ENCODE data around the gene OR1J1. TPM values are rescaled to one million over a fixed set of nuclear protein-coding genes. Genes with fewer than 3 reads are reported as not detected.
A peak's percentile ranks its signal among the peaks of the same experiment; 100 is the strongest.

OR1J1 gene, protein sequence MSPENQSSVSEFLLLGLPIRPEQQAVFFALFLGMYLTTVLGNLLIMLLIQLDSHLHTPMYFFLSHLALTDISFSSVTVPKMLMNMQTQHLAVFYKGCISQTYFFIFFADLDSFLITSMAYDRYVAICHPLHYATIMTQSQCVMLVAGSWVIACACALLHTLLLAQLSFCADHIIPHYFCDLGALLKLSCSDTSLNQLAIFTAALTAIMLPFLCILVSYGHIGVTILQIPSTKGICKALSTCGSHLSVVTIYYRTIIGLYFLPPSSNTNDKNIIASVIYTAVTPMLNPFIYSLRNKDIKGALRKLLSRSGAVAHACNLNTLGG
- not detected for total RNA-seq

DNA sequence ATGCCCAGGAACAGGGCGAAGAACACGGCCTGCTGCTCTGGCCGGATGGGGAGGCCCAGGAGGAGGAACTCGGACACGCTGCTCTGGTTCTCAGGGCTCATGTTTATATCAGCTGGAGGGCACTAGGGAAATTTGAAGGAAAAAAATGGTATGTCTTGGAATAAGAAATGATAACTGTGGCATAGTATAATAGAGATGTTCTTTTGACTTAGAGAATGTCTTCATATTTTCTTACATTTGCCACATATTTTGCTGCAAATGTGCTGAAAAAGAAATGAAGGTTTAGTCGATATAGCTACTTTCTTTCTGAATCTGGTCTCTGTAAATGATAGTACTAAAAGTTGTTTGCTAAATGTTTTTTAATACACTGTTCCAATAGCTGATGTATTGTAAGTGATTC is at the start of gene OR1J1:
TSS of gene OR1J1 (minus strand) at position 101 of the 400 bp plus-strand sequence. CDS start at position 101, 0 bp downstream.
- no peak for ATAC-seq
- intact Hi-C loops (cut with DNase I), result loop anchor here (10.0 kb wide), 1 partner anchor 327 kb away; the partner anchor contains the start of gene OR1K1
- DNase-seq (ENCODE audit: low spot score), result no peak

- ATAC-seq (no peak), DNase-seq (ENCODE audit: low spot score) (no peak)
- intact Hi-C loops (cut with DNase I), result no loop called here
Observed at GRCh38 chr9:122527193-122527592, 49.5 kb upstream of the OR1J1 start, which contains the start of gene OR1N1. OR1N1 (minus strand) TSS chr9:122527293; CDS start chr9:122527293, 0 bp downstream.

DNA sequence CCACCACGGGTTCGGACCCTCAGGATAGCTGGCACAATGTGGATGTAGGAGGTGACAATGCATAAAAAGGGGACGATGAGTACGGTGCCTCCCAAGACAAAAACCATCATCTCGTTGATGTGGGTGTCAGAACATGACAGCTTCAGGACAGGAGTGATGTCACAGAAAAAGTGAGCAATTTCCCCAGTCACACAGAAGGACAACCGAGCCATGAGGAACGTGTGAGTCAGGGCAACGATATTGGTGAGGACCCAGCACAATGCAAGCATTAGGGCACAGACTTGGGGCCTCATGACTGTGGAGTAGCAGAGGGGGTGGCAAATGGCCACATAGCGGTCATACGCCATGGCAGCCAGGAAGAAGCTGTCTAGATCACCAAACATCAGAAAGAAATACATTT is 48.9 kb upstream of the OR1J1 start:
- DNase-seq (ENCODE audit: low spot score), result no peak
- no peak for ATAC-seq
- intact Hi-C loops (cut with DNase I), result no loop called here

- DNase-seq (ENCODE audit: low spot score), result no peak
- intact Hi-C loops (cut with DNase I), result no loop called here
- ATAC-seq, result no peak
Observed at GRCh38 chr9:122519376-122519775, 41.6 kb upstream of the OR1J1 start.

DNA sequence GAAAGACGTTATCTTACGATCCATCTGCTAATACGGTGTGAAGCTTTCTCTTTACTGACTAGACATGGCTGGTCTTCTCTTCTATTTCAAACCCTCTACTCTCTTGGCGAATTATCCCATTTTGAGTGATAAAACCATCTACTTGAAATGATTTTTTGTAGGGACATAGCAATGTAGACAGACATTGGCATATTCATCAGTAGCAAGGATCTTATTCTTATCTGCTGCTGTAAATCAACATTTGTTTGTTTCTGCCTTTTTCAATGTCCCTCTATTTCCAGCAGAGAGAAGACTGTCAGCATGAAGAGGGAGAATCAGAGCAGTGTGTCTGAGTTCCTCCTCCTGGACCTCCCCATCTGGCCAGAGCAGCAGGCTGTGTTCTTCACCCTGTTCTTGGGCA is 41.1 kb upstream of the OR1J1 start, which contains the start of gene OR1J4:
TSS of gene OR1J4 (plus strand) at position 301 of the 400 bp plus-strand sequence. CDS start at position 301, 0 bp downstream.
- no peak for DNase-seq (ENCODE audit: low spot score)
- intact Hi-C loops (cut with DNase I), result no loop called here
- ATAC-seq, result no peak

DNA sequence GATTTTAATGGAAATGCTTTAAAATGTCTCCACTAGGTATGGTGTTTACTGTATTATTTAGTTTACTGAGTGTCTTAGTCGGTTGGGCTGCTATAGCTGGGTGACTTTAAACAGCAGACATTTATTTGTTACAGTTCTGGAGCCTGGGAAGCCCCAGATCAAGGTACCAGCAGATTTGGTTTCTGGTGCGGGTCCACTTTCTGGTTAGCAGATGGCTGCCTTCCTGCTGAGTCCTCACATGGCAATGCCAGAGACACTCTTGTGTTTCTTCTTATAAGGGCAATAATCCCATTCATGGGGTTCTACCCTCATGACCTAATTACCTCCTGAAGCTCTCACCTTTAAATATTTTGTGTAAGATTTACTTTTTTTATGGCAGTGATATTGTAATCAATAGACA is 40.5 kb upstream of the OR1J1 start:
- no peak for DNase-seq (ENCODE audit: low spot score)
- no peak for ATAC-seq
- intact Hi-C loops (cut with DNase I), result no loop called here

DNA sequence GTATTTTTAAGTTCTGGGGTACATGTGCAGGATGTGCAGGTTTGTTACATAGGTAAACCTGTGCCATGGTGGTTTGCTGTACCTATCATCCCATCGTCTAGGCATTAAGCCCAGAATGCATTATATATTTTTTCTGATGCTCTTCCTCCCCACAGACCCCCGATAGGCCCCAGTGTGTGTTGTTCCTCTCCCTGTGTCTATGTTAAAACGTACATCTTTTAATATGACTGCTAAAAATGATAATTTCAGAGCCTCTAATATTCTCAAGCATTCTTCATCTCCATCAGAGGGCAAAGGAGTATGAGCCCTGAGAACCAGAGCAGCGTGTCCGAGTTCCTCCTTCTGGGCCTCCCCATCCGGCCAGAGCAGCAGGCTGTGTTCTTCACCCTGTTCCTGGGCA is 32.8 kb upstream of the OR1J1 start, which contains the start of gene OR1J2:
TSS of gene OR1J2 (plus strand) at position 301 of the 400 bp plus-strand sequence. CDS start at position 301, 0 bp downstream.
- intact Hi-C loops (cut with DNase I), result no loop called here
- no peak for DNase-seq (ENCODE audit: low spot score)
- no peak for ATAC-seq

DNA sequence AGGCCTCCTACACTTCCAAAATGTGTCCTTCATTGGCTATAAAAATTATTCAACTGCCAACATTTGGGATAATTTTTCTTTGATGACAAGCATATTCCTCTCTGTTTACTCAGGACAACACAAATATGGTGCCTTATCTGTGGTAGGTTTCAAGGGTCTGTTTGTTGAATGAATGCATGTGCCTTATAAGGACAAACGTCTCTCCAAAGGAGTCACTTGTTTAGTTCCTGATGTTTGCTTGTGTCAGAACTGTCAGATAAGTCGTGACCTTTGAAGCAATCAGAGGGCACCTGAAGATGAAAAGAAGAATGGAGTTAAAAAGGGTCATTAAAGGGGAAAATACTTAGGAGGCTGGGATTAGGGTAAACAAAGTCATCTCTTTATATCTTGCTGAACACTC is 29.2 kb upstream of the OR1J1 start:
- no peak for DNase-seq (ENCODE audit: low spot score)
- ATAC-seq, result no peak
- intact Hi-C loops (cut with DNase I), result no loop called here

- ATAC-seq (no peak), DNase-seq (ENCODE audit: low spot score) (no peak)
- intact Hi-C loops (cut with DNase I), result no loop called here
Observed at GRCh38 chr9:122498883-122499288, 21.2 kb upstream of the OR1J1 start.

- DNase-seq (ENCODE audit: low spot score) (no peak), ATAC-seq (no peak)
- intact Hi-C loops (cut with DNase I), result loop anchor here (10.0 kb wide), 1 partner anchor 326 kb away; the partner anchor contains the start of gene OR1K1
Observed at GRCh38 chr9:122479062-122479461, 1.3 kb upstream of the OR1J1 start.

GRCh38 chr9:122477346-122477745 is 380 bp downstream of the OR1J1 start:
- ATAC-seq, result no peak
- intact Hi-C loops (cut with DNase I), result loop anchor here (10.0 kb wide), 1 partner anchor 327 kb away; the partner anchor contains the start of gene OR1K1
- no peak for DNase-seq (ENCODE audit: low spot score)

- DNase-seq (ENCODE audit: low spot score), result no peak
- ATAC-seq, result no peak
- intact Hi-C loops (cut with DNase I), result loop anchor here (10.0 kb wide), 1 partner anchor 329 kb away; the partner anchor contains the start of gene OR1K1
Observed at GRCh38 chr9:122475717-122476116, 2.0 kb downstream of the OR1J1 start.

DNA sequence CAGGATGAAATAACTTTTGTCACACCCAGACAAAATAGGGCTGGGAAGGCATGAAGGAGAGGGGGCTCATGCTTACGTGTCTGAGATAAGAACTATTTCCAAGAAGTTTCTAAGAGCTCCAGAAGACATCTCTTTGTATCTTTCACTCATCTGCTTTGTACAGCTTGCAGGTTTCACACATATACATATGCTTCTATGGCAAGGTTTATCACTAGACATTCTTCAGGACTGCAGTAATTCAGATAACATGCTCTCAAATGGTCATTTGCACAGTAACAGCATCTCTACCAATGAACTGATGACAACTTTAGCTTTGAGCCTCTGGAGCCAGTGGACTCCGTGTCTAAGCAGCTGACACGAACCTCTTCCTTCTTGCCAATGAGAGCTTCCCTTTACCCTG is 3.2 kb downstream of the OR1J1 start:
- intact Hi-C loops (cut with DNase I), result loop anchor here (10.0 kb wide), 1 partner anchor 330 kb away; the partner anchor contains the start of gene OR1K1
- DNase-seq (ENCODE audit: low spot score) (no peak), ATAC-seq (no peak)

- intact Hi-C loops (cut with DNase I), result no loop called here
- DNase-seq (ENCODE audit: low spot score), result no peak
- ATAC-seq, result no peak
Observed at GRCh38 chr9:122468735-122469134, 9.0 kb downstream of the OR1J1 start.

GRCh38 chr9:122466456-122466855 is 11.3 kb downstream of the OR1J1 start:
- ATAC-seq, result no peak
- DNase-seq (ENCODE audit: low spot score), result no peak
- intact Hi-C loops (cut with DNase I), result no loop called here

- ATAC-seq, result peak; percentile 74
- peak; percentile 72 for DNase-seq (ENCODE audit: low spot score)
- intact Hi-C loops (cut with DNase I), result no loop called here
Observed at GRCh38 chr9:122464633-122465567, 12.8 kb downstream of the OR1J1 start.

DNA sequence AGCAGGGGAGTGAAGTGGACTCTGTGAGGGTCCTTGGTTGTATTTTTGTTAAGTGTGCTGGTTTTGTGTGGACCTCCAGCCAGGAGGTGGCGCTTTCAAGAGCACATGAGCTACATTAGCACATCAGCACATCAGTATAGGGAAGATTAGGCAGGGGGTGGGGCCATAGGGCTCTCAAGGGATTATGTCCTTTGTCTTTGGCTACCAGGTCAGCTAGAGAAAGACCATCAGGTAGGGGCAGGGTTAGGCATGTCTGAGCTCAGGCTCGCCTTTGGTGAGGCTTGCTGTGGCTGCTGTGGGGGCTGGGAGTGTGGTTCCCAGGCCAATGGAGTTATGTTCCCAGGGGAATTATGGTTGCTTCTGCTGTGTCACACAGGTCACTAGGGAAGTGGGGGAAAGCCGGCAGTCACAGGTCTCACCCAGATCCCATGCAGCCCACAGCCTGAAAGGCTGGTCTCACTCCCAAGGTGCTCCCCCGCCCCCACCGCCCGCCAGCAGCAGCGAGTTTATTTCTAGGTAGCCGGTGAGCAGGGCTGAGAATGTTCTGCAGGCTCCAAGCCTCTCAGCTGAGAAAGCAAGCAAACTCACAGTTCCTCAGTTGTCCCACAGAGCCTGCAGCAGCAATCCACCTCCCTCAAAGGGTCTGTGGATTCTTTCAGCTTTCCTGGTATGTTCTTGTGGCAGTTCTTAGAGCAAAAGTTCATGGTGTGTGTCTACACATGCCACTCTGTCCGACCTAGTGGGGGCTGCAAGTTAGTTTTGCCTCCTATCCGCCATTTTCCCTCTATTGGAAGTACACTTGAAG is 13.7 kb downstream of the OR1J1 start:
- ATAC-seq (no peak), DNase-seq (ENCODE audit: low spot score) (no peak)
- intact Hi-C loops (cut with DNase I), result no loop called here

GRCh38 chr9:122457787-122458186 is 19.9 kb downstream of the OR1J1 start:
- intact Hi-C loops (cut with DNase I), result no loop called here
- no peak for DNase-seq (ENCODE audit: low spot score)
- no peak for ATAC-seq

- intact Hi-C loops (cut with DNase I), result no loop called here
- DNase-seq (ENCODE audit: low spot score) (no peak), ATAC-seq (no peak)
Observed at GRCh38 chr9:122456123-122456522, 21.6 kb downstream of the OR1J1 start.

All from sciatic nerve (tissue), 2 donors.